IPS DF 4.7 (cell line): Measurements from ENCODE around the gene DUSP1.

Experiments
- DNase-seq: peaks from one replicate; pipeline ENCODE4 v3.0.0-alpha.2; 2013; ENCODE audit warnings: low spot score; ENCODE audit errors: extremely low read depth

The DUSP1 gene

GRCh38 chr5:172765766-172766286 is 5.2 kb downstream of the DUSP1 start:
- no peak for DNase-seq

- no peak for DNase-seq
Measured at GRCh38 chr5:172764861-172765765, 5.9 kb downstream of the DUSP1 start.

- DNase-seq = no peak
Measured at GRCh38 chr5:172763120-172763464, 7.9 kb downstream of the DUSP1 start.

GRCh38 chr5:172762214-172763119 is 8.5 kb downstream of the DUSP1 start:
- no peak for DNase-seq

GRCh38 chr5:172760959-172761358 is 10.0 kb downstream of the DUSP1 start:
- no peak for DNase-seq

- no peak for DNase-seq
Measured at GRCh38 chr5:172760136-172760535, 10.9 kb downstream of the DUSP1 start.

- DNase-seq = no peak
Measured at GRCh38 chr5:172758834-172759149, 12.2 kb downstream of the DUSP1 start.

GRCh38 chr5:172758077-172758833 is 12.7 kb downstream of the DUSP1 start:
- DNase-seq = no peak

GRCh38 chr5:172757394-172758010 is 13.5 kb downstream of the DUSP1 start:
- no peak for DNase-seq

GRCh38 chr5:172756764-172757393 is 14.1 kb downstream of the DUSP1 start:
- no peak for DNase-seq

GRCh38 chr5:172754596-172755356 is 16.2 kb downstream of the DUSP1 start:
- no peak for DNase-seq

- DNase-seq = no peak
Measured at GRCh38 chr5:172753101-172753500, 17.9 kb downstream of the DUSP1 start.

- no peak for DNase-seq
Measured at GRCh38 chr5:172751761-172752510, 19.1 kb downstream of the DUSP1 start.

GRCh38 chr5:172749881-172750633 is 20.9 kb downstream of the DUSP1 start:
- no peak for DNase-seq

GRCh38 chr5:172749076-172749475 is 21.9 kb downstream of the DUSP1 start:
- DNase-seq = no peak

GRCh38 chr5:172748341-172748843 is 22.6 kb downstream of the DUSP1 start:
- no peak for DNase-seq

GRCh38 chr5:172747471-172747870 is 23.5 kb downstream of the DUSP1 start:
- no peak for DNase-seq

- DNase-seq = no peak
Measured at GRCh38 chr5:172746725-172747124, 24.3 kb downstream of the DUSP1 start.
